Hepatocyte (in vitro differentiated cells): ENCODE measurements around the gene EYA4. TPM values are rescaled to one million over a fixed set of nuclear protein-coding genes. Genes with fewer than 3 reads are reported as not detected.

Experiments
- DNase-seq: peaks from one replicate; pipeline ENCODE4 v3.0.0-alpha.2; 2016; ENCODE audit warnings: low spot score
- H2AFZ ChIP-seq: fragments of 200-600 bp; sonication (generic); 2 replicates; pipeline ENCODE4 v1.6.0; 2016; ENCODE audit warnings: antibody characterized with exemption, mild to moderate bottlenecking
- H3K27ac ChIP-seq: fragments of 200-600 bp; sonication (generic); 2 replicates; pipeline ENCODE4 v1.5.1; 2016; ENCODE audit warnings: mild to moderate bottlenecking
- H3K27me3 ChIP-seq: fragments of 200-600 bp; sonication (generic); 2 replicates; pipeline ENCODE4 v1.6.1; 2016
- H3K36me3 ChIP-seq: fragments of 200-600 bp; sonication (generic); replicated peaks from 2 replicates; pipeline ENCODE4 v1.5.1; 2016; ENCODE audit warnings: low read depth; ENCODE audit not compliant: insufficient read depth
- H3K4me1 ChIP-seq: fragments of 200-600 bp; sonication (generic); 2 replicates; pipeline ENCODE4 v1.5.1; 2016; ENCODE audit warnings: mild to moderate bottlenecking, moderate library complexity; ENCODE audit not compliant: insufficient read depth
- H3K4me2 ChIP-seq: fragments of 200-600 bp; sonication (generic); 2 replicates; pipeline ENCODE4 v1.6.0; 2016
- H3K4me3 ChIP-seq: fragments of 200-600 bp; sonication (generic); 2 replicates; pipeline ENCODE4 v1.5.1; 2016; ENCODE audit warnings: mild to moderate bottlenecking
- H3K79me2 ChIP-seq: fragments of 200-600 bp; sonication (generic); 2 replicates; pipeline ENCODE4 v1.6.0; 2017; ENCODE audit warnings: mild to moderate bottlenecking
- H3K9me2 ChIP-seq: fragments of 200-600 bp; sonication (generic); replicated peaks from 2 replicates; pipeline ENCODE4 v1.6.0; 2017; ENCODE audit warnings: mild to moderate bottlenecking; ENCODE audit not compliant: insufficient read depth
- H3K9me3 ChIP-seq: fragments of 200-600 bp; sonication (generic); 2 replicates; pipeline ENCODE4 v1.5.1; 2016; ENCODE audit warnings: low read depth, mild to moderate bottlenecking
- H4K20me1 ChIP-seq: fragments of 200-600 bp; sonication (generic); 2 replicates; pipeline ENCODE4 v1.6.0; 2016; ENCODE audit warnings: mild to moderate bottlenecking; ENCODE audit not compliant: insufficient read depth, poor library complexity, severe bottlenecking
- EZH2 ChIP-seq: fragments of 200-600 bp; sonication (generic); IDR thresholded peaks from 2 replicates; pipeline ENCODE4 v1.6.1; 2016; ENCODE audit warnings: antibody characterized with exemption, mild to moderate bottlenecking, borderline replicate concordance
- EZH2phosphoT487 ChIP-seq: fragments of 200-600 bp; sonication (generic); IDR thresholded peaks from one replicate; pipeline ENCODE4 v1.6.1; 2018; ENCODE audit warnings: antibody characterized with exemption, mild to moderate bottlenecking, low read depth, moderate library complexity; ENCODE audit not compliant: unreplicated experiment, severe bottlenecking
- WGBS: methylation state at CpG from one replicate; pipeline ENCODE4 v1.1.6; 2016; ENCODE audit warnings: low lambda C conversion rate; ENCODE audit errors: missing lambda C conversion rate; 5-methylcytosine and 5-hydroxymethylcytosine counted together
- polyA plus RNA-seq: library from polyadenylated mRNA; unstranded; fragments of >200 nt; fragmentation: Nextera tagmentation; extraction: Ambion mirVana; gene quantifications from 2 replicates; pipeline ENCODE4 v1.2.1, GENCODE V29; 2016
- total RNA-seq: library from RNA; depleted of rRNA; stranded (reverse); fragments of >200 nt; gene quantifications from 2 replicates; pipeline ENCODE4 v1.2.3, GENCODE V29; 2014
- TF ChIP-seq, protein P1 (sequence below): fragments of 200-600 bp; sonication (generic); IDR thresholded peaks from 2 replicates; pipeline ENCODE4 v1.5.1; 2016; ENCODE audit warnings: antibody characterized with exemption, mild to moderate bottlenecking; ENCODE audit not compliant: poor library complexity

EYA4 gene
- total and polyA plus RNA-seq, 2 experiments from 2014 or later, result 0.33 to 1.8 TPM

DNA sequence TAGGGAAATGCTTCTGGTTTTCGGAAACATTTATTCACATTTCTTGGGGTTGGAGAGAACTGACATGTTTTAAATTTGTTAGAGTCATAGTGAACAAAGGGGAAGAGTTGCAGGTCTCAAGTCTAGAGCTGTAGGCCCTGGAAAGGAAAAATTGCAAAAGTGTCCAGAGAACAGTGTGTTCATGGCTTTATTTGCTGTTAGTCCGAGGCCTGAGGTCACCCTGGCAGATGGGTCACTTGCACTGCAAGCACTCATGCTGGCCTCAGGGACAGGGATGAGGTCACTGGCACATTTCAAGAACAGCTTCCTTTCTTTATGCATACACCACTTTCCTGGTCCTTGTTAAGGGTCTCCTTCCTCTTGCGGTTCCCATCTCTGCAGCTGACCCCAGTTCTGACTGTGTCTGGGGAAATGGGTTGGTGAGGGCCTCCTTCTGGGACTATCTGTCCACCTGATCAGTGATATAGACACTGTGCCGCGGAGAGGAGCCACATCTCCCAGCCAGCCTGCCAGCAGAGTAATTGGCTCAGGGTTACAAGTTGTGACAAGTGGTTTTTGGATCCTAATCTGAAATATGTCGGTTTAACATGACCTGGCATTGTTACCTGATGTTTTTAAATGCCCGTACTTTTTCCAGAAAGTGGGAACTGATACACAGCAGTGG, 194.0 kb downstream of the EYA4 start:
- H3K9me2 ChIP-seq, result no peaks in the 10 kb centered on the region
- H3K9me3 ChIP-seq, result no peaks in the 10 kb centered on the region
- H3K27me3 ChIP-seq, result no peaks in the 10 kb centered on the region
- TF ChIP-seq EZH2phosphoT487, result no peak
- no peak for TF ChIP-seq EZH2
- TF ChIP-seq, protein P1, sequence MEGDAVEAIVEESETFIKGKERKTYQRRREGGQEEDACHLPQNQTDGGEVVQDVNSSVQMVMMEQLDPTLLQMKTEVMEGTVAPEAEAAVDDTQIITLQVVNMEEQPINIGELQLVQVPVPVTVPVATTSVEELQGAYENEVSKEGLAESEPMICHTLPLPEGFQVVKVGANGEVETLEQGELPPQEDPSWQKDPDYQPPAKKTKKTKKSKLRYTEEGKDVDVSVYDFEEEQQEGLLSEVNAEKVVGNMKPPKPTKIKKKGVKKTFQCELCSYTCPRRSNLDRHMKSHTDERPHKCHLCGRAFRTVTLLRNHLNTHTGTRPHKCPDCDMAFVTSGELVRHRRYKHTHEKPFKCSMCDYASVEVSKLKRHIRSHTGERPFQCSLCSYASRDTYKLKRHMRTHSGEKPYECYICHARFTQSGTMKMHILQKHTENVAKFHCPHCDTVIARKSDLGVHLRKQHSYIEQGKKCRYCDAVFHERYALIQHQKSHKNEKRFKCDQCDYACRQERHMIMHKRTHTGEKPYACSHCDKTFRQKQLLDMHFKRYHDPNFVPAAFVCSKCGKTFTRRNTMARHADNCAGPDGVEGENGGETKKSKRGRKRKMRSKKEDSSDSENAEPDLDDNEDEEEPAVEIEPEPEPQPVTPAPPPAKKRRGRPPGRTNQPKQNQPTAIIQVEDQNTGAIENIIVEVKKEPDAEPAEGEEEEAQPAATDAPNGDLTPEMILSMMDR, result no peak
- no peak overlapping the region for H3K4me2 ChIP-seq
- H3K4me1 ChIP-seq, result no peaks in the 10 kb centered on the region
- H3K4me3 ChIP-seq, result no peak overlapping the region
- WGBS, result 89% methylated on average over 7 of the region's 7 CpGs
- no peak overlapping the region for H3K27ac ChIP-seq
- H4K20me1 ChIP-seq, result no peaks in the 10 kb centered on the region
- H3K79me2 ChIP-seq, result no peaks in the 10 kb centered on the region
- H3K36me3 ChIP-seq, result no peaks in the 10 kb centered on the region
- no peak for DNase-seq
- H2AFZ ChIP-seq, result no peak overlapping the region

DNA sequence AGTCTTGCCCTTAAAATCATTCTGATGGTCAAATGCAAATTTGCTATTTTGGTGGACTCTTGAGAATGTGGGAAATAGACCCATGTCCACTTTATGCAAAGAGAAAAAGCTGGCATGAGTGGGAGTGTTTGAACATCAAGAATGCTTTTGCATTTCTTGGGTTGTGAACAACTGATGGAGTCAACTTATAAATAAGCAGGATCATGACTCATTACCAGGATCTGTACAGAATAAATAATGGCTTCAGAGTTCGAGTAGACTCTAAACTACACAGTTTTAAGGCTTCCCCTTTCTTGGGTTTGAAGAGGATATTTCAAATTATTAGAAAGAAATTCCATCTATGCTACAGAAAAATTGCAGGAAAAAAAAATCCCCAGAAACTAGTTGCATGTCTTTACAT, 195.5 kb downstream of the EYA4 start:
- Histone ChIP-seq H3K4me2 (no peak overlapping the region), H3K4me3 (no peak overlapping the region), H2AFZ (no peak overlapping the region), H3K4me1 (no peaks in the 10 kb centered on the region), H3K36me3 (no peaks in the 10 kb centered on the region), H3K9me3 (no peaks in the 10 kb centered on the region), H4K20me1 (no peaks in the 10 kb centered on the region), H3K27ac (no peak overlapping the region), H3K79me2 (no peaks in the 10 kb centered on the region), H3K9me2 (no peaks in the 10 kb centered on the region), H3K27me3 (no peaks in the 10 kb centered on the region)
- no peak for DNase-seq
- WGBS, result 72% methylated on average over 1 of the region's 1 CpG
- TF ChIP-seq EZH2 (no peak), EZH2phosphoT487 (no peak)
- TF ChIP-seq, protein P1, result no peak

DNA sequence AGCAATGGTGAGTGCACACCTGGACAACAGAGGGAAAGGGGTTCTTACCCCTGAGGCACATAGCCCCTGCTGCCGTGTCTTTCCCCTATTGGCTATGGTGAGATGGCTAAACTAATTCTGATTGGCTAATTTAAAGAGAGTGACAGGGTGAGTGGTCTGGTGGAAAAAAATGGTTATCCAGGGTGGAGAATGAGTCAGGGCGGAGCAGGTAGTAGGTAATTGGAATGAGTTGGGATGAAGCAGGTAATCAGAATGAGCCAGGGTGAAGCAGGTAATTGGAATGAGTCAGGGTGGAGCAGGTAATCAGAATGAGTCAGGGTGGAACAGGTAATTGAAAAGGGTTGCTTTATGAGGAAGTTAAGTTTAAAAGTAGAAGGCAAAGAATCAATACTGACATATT, 200.3 kb downstream of the EYA4 start:
- H3K79me2 ChIP-seq, result no peaks in the 10 kb centered on the region
- H3K36me3 ChIP-seq, result no peaks in the 10 kb centered on the region
- no peaks in the 10 kb centered on the region for H3K27me3 ChIP-seq
- H4K20me1 ChIP-seq, result no peaks in the 10 kb centered on the region
- 98% methylated on average over 2 of the region's 2 CpGs for WGBS
- TF ChIP-seq EZH2phosphoT487 (no peak), EZH2 (no peak)
- TF ChIP-seq, protein P1, result no peak
- no peak overlapping the region for H3K4me3 ChIP-seq
- no peaks in the 10 kb centered on the region for H3K9me2 ChIP-seq
- H2AFZ ChIP-seq, result no peak overlapping the region
- no peak overlapping the region for H3K4me2 ChIP-seq
- no peak for DNase-seq
- no peaks in the 10 kb centered on the region for H3K9me3 ChIP-seq
- H3K27ac ChIP-seq, result no peak overlapping the region
- no peaks in the 10 kb centered on the region for H3K4me1 ChIP-seq
